Natural killer cell (primary cell): ENCODE results near the gene NAT10. TPM values are rescaled to one million over a fixed set of nuclear protein-coding genes. Genes with fewer than 3 reads are reported as not detected.
A peak's percentile ranks its signal among the peaks of the same experiment; 100 is the strongest.

Experiments used
- ATAC-seq, 3 donors: fragments of 150-1000 bp in 2 of 3; fragments of 200-7000 bp in 1 of 3; cut with Tn5 transposase; 1 replicate in 1 of 3; 2 replicates in 2 of 3; pipeline ENCODE4 v1.10.0; 2021; ENCODE audit warnings: mild to moderate bottlenecking in 2 of 3, moderate library complexity in 2 of 3
- DNase-seq, 2 donors: peaks; one replicate each; pipeline versions ENCODE4 v3.0.0 to v3.0.0-alpha.2; 2013 to 2021; ENCODE audit warnings: mixed read lengths in 1 of 2
- H3K27ac ChIP-seq: one replicate; pipeline ENCODE4 v1.5.1; 2013; ENCODE audit warnings: mild to moderate bottlenecking, low read length
- H3K27me3 ChIP-seq: one replicate; pipeline ENCODE4 v1.6.1; 2013; ENCODE audit warnings: low read length; ENCODE audit not compliant: control insufficient read depth, insufficient read depth
- H3K36me3 ChIP-seq: one replicate; pipeline ENCODE4 v1.6.1; 2013; ENCODE audit warnings: low read length; ENCODE audit not compliant: control insufficient read depth, insufficient read depth
- H3K4me1 ChIP-seq: one replicate; pipeline ENCODE4 v1.6.1; 2013; ENCODE audit warnings: low read length; ENCODE audit not compliant: control insufficient read depth, insufficient read depth
- H3K4me3 ChIP-seq: one replicate; pipeline ENCODE4 v1.5.1; 2013; ENCODE audit warnings: low read length
- H3K9me3 ChIP-seq: one replicate; pipeline ENCODE4 v1.6.1; 2013; ENCODE audit warnings: low read length; ENCODE audit not compliant: control insufficient read depth, insufficient read depth
- H3K27ac Mint-ChIP-seq, 2 donors: one replicate each; pipeline ENCODE4 v1.8.0; 2022; ENCODE audit warnings: mild to moderate bottlenecking in 2 of 2, mixed read lengths in 2 of 2, moderate library complexity in 1 of 2
- H3K27me3 Mint-ChIP-seq, 2 donors: one replicate each; pipeline ENCODE4 v1.8.0; 2022; ENCODE audit warnings: low read depth in 2 of 2, mixed read lengths in 2 of 2
- H3K36me3 Mint-ChIP-seq: one replicate; pipeline ENCODE4 v1.8.0; 2022; ENCODE audit warnings: mixed read lengths
- H3K4me1 Mint-ChIP-seq, 2 donors: one replicate each; pipeline ENCODE4 v1.8.0; 2022; ENCODE audit warnings: mixed read lengths in 2 of 2
- H3K4me3 Mint-ChIP-seq: one replicate; pipeline ENCODE4 v1.8.0; 2022; ENCODE audit warnings: mild to moderate bottlenecking, moderate library complexity, mixed read lengths
- H3K9me3 Mint-ChIP-seq, 2 donors: one replicate each; pipeline ENCODE4 v1.8.0; 2022; ENCODE audit warnings: mixed read lengths in 2 of 2
- WGBS: methylation state at CpG from one replicate; pipeline ENCODE4 v1.1.7; 2013; ENCODE audit warnings: missing lambda C conversion rate; ENCODE audit not compliant: insufficient coverage; 5-methylcytosine and 5-hydroxymethylcytosine counted together
- intact Hi-C: fragments of 100-400 bp; cut with micrococcal nuclease; formaldehyde crosslinking; loops from one replicate; pipeline ENCODE4 v1.14.2; 2022
- total RNA-seq, 4 donors: library from RNA; stranded (reverse); fragments of 120-200 nt in 1 of 4; gene quantifications; one replicate each; pipeline versions ENCODE4 v1.2.3 to v1.2.4, GENCODE V29; 2013 to 2022
- TF ChIP-seq, protein P1 (sequence below): fragments of 200-600 bp; IDR thresholded peaks from one replicate; pipeline ENCODE4 v1.8.0; 2022; ENCODE audit warnings: antibody characterized with exemption

Gene NAT10
- 10 to 100 TPM; 40.3 to 53.6 (median 42.8) TPM for total RNA-seq
- total RNA-seq (2013): 45.2 TPM

DNA sequence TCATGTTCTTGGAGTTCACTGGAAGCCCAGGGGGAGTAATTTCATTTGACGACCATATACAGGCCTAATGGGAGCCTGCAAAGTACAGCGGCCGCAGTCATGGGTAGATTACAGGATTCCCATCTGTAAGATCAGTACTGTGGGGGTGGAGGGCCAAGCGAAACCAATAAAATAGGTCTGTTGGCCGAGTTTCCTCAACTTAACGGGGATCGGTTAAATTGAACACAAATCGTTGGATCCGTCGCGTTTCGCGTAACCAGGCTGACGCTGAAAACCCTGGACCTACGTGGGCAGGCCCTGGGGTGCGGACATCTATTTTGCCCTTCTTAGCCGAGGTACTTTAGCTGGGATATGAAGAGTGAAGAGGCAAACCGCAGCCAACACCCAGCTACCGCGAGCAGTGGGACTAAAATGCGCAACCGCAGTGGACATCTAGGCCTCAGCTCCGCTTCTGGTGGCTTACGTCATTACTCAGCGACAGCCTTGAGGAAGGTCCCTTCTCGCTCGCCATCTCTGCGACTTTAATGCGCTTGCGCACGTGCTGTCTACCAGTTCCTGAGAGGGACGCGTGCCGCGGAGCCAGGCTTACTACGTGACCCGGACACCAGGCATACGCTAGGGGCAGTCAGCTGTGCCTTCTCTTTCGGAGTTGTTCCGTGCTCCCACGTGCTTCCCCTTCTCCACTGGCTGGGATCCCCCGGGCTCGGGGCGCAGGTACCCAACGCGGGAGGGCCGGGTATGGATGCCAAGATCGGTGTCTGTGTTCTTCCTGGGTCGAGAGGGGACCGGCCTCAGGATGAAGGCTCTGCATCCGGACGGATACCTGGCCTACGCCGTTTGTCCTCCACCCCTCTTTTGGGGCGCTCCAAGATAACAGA, at the start of gene NAT10:
Gene NAT10, plus strand, starts transcription at position 551 of the 878 bp plus-strand sequence. CDS start 2,597 bp downstream, outside the sequence.
- peak within 1 kb of the TSS; percentile 96 to 97 for H3K27ac Mint-ChIP-seq
- intact Hi-C loops: loop anchor here (1.0 to 2.0 kb wide), 5 partner anchors 54 to 811 kb away; partner anchors contain the start of genes ABTB2, APIP, CAPRIN1 and CAT
- no peaks in the 10 kb centered on the region for H3K27me3 Mint-ChIP-seq
- H3K27me3 ChIP-seq: no peaks in the 10 kb centered on the region
- peak within 1 kb of the TSS; percentile 94 for H3K27ac ChIP-seq
- peak within 1 kb of the TSS; percentile 96 for H3K4me3 Mint-ChIP-seq
- peaks cover 31% of the 10 kb centered on the region for H3K36me3 ChIP-seq
- TF ChIP-seq, protein P1, sequence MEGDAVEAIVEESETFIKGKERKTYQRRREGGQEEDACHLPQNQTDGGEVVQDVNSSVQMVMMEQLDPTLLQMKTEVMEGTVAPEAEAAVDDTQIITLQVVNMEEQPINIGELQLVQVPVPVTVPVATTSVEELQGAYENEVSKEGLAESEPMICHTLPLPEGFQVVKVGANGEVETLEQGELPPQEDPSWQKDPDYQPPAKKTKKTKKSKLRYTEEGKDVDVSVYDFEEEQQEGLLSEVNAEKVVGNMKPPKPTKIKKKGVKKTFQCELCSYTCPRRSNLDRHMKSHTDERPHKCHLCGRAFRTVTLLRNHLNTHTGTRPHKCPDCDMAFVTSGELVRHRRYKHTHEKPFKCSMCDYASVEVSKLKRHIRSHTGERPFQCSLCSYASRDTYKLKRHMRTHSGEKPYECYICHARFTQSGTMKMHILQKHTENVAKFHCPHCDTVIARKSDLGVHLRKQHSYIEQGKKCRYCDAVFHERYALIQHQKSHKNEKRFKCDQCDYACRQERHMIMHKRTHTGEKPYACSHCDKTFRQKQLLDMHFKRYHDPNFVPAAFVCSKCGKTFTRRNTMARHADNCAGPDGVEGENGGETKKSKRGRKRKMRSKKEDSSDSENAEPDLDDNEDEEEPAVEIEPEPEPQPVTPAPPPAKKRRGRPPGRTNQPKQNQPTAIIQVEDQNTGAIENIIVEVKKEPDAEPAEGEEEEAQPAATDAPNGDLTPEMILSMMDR: no peak
- peak within 1 kb of the TSS; percentile 82 for H3K4me3 ChIP-seq
- peaks cover 16% of the 10 kb centered on the region for H3K4me1 ChIP-seq
- H3K9me3 ChIP-seq: no peaks in the 10 kb centered on the region
- peaks cover 4% of the 10 kb centered on the region for H3K36me3 Mint-ChIP-seq
- under 1% methylated on average over 55 of the region's 55 CpGs for WGBS
- peaks cover 34 to 40% of the 10 kb centered on the region in 2 donors for H3K4me1 Mint-ChIP-seq
- no peaks in the 10 kb centered on the region for H3K9me3 Mint-ChIP-seq
- ATAC-seq: peak; percentile 93 to 98 (median 94)
- peak; percentile 96 to 100 for DNase-seq

DNA sequence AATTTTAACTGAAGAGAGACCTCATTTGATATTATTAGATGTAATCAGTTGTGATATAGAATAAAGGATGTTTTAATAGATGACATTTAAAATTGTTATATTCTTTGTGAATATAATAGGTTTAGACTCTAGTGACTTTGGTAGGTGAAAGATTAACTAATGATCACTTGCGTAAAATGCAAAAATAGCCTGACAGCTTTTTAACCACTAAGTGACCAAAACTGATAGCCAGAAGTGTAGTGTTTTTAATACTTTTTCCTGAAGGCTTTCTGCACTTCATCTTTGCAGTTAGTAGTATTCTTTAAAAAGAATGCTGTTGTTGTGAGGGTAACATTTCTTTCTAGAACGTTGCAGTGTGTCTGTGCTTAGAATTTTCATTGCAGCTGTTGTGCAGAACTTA, 48.8 kb upstream of the NAT10 start:
- Histone ChIP-seq H3K27ac (no peak overlapping the region), H3K36me3 (peaks cover 18% of the 10 kb centered on the region), H3K4me3 (no peak overlapping the region), H3K4me1 (peaks cover 23% of the 10 kb centered on the region), H3K27me3 (no peaks in the 10 kb centered on the region), H3K9me3 (no peaks in the 10 kb centered on the region)
- WGBS: 30% methylated on average over 2 of the region's 2 CpGs
- Mint-ChIP-seq H3K4me3 (no peak overlapping the region), H3K27me3 (no peaks in the 10 kb centered on the region), H3K4me1 (peaks cover 44 to 50% of the 10 kb centered on the region in 2 donors), H3K9me3 (no peaks in the 10 kb centered on the region), H3K36me3 (no peaks in the 10 kb centered on the region), H3K27ac (peak overlapping the region; percentile 32 to 96)
- DNase-seq: no peak
- no peak for ATAC-seq
- intact Hi-C loops: loop anchor here (10.0 kb wide), 1 partner anchor 1162 kb away; the partner anchor contains the start of gene QSER1
- TF ChIP-seq, protein P1: no peak

DNA sequence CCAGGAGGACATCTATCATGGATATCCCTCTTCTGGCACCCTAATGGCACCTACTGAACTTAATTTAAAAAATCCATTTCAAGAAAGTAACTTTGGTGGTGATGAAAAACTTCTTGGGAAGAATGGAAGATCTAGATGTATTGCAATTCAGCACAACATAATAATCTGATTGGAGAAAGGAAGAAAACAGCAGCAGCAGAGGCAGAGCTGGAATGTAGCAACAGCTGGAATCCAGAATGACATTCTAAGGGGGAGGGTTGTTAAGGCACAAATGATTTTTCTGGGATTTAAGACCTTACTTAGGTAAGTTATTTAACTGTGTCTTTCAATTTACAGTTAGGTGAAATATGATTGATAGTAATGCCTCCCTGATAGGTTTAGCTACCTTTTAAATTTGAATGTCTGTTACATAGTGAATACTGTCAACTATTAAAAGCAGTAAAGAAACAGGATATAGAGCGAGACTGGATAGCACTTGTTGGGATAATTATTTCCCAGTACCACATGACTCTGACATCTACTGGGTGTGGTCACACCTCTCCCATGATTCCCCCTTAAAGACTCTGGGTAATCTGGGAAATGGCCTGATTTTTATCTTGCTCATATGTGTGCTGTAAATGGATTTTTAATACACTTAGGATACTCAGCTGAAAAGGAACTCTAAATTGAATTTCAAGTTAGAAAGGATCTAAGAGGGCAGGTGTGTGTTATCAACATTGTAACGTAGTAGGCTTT, 42.2 kb upstream of the NAT10 start:
- intact Hi-C loops: no loop called here
- H3K27ac ChIP-seq: no peak overlapping the region
- H3K27me3 ChIP-seq: no peaks in the 10 kb centered on the region
- no peaks in the 10 kb centered on the region for H3K36me3 Mint-ChIP-seq
- no peaks in the 10 kb centered on the region for H3K27me3 Mint-ChIP-seq
- peaks cover 26% of the 10 kb centered on the region for H3K4me1 ChIP-seq
- H3K9me3 Mint-ChIP-seq: no peaks in the 10 kb centered on the region
- peak overlapping the region; percentile 75 to 82 for H3K27ac Mint-ChIP-seq
- H3K9me3 ChIP-seq: no peaks in the 10 kb centered on the region
- H3K4me3 Mint-ChIP-seq: no peak overlapping the region
- DNase-seq (no peak), ATAC-seq (no peak)
- TF ChIP-seq, protein P1: no peak
- WGBS: 88% methylated on average over 1 of the region's 2 CpGs
- H3K4me3 ChIP-seq: no peak overlapping the region
- H3K4me1 Mint-ChIP-seq: peaks cover 58 to 64% of the 10 kb centered on the region in 2 donors
- peaks cover 14% of the 10 kb centered on the region for H3K36me3 ChIP-seq
